Hindlimb muscle (tissue), 1 donor: ENCODE measurements around the gene NELFCD. TPM values are rescaled to one million over a fixed set of nuclear protein-coding genes. Genes with fewer than 3 reads are reported as not detected.

ENCODE experiments used
- DNase-seq: peaks from one replicate; pipeline ENCODE4 v3.0.0-alpha.2; 2013
- polyA plus RNA-seq: library from polyadenylated mRNA; unstranded; fragments of 120-200 nt; gene quantifications from one replicate; pipeline ENCODE4 v1.2.1, GENCODE V29; 2013; ENCODE audit not compliant: insufficient read length

Gene NELFCD
- polyA plus RNA-seq, 1 donor: 61.0 TPM

DNA sequence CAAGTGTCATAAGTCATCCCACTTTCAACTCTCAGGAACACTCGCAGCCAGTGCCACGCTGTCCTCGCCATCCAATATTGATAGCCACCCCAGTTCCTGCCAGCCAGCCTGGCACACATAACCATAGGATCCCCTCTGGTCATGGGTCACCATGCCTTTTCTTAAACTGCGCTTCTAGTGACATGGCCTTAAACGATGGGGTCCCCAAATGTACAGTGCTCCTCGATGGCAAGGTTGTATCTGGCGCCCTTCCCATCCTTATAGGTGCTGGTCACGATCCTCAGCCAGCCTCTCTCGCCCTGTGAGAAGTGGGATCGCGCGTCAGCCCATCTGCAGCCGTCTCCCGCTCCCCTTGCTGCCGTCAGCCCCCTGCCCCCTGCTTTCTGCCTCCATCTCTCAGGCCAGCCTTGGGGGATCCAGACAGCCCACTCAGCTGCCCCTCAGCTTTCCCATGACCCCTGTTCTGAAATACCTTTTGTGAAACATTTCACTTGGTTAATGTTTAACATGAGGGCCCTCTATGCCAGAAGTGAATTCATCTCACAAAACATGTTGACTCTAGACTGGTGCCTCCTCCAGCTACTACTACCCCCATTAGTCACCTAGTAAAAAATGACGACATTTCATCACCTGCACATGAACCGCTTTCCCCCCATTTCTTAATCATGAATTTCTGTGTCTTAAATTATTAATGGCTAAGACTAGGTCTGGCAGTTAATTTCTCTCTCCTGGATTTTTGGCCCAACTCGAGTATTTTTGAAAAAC is 14.6 kb downstream of the NELFCD start:
- DNase-seq: no peak

DNA sequence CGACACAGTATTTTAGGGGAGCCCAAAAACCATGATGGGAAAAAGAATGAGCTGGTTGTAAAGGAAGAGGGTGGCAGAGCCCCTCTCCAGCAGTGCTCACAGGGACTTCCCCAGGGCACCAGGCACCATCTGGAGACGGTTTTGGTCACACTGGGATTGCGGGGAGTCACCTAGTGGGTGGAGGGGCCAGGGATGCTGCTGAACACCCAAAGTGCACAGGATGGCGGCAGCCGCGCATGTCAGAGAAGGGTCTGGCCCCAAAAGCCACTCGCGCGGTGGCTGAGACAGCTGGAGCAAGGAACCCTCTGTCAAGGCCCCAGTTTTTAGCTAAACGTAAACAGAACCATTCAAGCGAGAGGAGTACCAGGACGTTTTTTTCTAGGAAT is 15.2 kb downstream of the NELFCD start:
- DNase-seq: no peak

DNA sequence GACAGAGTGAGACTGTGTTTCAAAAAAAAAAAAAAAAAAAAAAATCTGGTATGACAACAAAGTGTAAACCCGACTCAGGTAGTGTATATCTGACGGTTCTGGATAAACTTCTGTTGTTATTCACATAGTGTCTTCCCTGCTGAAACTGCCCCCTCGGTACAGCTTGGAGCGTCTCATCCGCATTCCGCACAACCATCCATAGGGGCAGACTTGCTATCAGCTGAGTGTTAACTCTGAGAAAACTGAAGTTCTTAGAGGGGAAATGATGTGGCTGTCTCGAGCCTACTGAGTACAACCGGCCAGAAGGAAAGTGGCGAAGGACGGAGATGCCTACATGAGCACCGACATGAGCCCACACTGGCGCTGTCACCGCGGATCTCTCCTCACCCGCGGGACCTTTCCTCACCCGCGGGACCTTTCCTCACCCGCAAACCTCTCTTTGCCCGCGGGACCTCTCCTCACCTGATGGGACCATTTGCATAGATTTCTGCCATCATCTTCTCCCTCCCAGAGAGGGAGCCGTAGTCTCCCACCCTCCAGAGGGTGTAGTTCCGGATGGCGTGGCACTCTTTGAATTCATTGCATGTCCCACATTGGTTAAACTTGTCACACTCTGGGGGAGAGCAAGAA is 16.2 kb downstream of the NELFCD start:
- DNase-seq: no peak

DNA sequence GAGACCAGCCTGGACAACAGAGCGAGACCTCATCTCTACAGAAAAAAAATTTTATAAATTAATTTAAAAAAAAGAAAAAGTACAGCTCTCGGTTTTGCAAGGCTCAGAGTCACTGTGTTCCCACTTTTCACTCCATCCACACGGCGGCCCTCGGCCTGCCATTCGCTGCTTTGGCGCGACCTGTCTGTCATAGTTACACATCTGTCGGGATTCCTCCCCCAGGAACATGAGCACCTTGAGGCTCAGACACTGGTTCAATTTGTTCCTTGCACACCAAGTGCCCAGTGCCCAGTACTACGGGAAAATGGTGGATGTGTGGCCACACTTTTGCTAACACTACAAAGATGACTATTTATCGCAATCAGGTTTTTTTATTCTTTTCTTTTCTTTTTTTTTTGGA is 17.6 kb downstream of the NELFCD start:
- no peak for DNase-seq

DNA sequence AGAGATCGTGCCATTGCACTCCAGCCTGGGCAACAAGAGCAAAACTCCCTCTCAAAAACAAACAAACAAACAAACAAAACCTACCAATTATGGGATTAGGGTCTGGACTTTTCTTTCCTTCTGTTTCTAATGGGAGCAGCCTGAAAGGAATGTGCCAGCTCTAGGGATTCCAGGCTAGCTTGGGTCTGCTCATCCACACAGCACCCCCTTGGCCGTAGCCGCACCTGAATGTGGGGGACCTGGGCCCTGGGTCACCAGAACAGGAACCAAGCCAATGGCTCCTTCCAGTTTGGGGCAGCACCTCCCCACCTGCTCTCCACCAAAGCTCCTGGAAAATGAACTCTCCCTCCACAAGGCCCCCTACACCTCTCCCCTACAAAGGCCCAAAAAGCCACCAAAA is 19.3 kb downstream of the NELFCD start:
- DNase-seq: no peak

DNA sequence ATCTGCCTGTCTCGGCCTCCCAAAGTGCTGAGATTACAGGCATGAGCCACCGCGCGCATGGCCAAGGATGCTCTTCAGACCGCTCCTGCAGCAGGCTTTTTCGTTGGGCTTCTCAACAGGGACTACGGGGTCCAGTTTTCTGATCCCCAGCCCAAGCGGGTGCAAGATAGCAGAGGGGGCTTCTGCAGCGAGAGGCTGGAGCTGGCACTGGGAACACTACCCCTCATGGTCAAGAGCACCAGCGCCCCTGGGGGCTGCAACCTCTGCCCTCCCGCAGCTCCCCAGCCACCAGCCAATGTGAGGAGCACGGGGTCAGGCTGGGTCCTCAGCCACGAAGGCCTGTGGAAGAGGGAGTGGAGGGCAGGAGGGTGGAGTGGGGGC is 20.0 kb downstream of the NELFCD start:
- no peak for DNase-seq

DNA sequence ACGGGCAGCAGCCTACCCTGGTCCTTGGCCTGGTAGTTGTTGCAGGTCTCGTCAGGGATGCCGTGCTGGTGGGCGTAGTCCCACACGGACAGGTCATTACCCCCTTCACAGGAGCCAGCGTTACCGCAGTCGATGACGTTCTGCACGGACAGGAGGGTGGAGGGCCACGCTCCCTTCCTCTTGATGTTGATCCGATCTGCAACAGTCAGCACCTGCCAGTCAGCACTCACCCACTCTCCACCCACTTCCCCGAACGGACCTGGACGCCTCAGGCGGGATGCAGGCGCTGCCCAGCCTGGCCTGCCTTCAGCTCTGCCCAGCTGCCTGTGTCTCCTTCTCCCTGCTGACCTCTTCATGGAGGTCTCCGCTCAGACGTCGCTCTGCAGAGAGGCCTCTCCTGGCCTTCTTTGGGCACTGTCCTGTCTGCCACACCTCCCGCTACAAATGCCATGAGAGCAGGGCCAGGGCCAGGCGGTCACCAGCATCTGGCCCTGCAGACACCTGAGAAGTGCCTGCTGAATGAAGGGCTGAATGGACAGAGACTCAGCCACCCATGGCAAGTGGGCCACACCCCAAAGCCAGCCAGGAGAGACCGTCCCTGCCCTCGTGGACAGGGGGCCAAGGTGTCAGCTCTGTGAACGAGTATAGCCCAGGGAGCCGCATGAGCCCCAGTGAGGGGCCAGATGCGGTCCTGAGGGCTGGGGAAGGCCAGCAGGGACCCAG is 20.6 kb downstream of the NELFCD start:
- DNase-seq: no peak

DNA sequence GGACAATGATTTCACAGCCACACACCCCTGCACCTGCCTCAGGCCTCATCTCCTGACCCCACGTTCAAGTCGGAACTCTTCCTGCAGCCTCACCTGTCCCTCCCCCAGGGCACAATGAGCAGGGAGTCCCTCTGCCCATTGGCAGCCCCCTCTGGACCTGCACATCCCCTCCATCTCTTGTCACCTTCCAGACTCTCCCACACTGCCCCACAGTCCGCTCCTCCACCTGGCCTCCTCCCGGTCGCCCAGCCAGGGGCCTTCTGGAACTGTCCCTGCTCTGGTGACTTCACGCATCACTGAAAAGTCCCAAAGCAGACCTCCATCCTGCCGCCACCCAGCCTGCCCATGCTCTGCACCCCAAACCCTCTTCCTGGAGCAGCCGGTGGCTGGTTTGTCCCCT is 21.3 kb downstream of the NELFCD start:
- DNase-seq: no peak

DNA sequence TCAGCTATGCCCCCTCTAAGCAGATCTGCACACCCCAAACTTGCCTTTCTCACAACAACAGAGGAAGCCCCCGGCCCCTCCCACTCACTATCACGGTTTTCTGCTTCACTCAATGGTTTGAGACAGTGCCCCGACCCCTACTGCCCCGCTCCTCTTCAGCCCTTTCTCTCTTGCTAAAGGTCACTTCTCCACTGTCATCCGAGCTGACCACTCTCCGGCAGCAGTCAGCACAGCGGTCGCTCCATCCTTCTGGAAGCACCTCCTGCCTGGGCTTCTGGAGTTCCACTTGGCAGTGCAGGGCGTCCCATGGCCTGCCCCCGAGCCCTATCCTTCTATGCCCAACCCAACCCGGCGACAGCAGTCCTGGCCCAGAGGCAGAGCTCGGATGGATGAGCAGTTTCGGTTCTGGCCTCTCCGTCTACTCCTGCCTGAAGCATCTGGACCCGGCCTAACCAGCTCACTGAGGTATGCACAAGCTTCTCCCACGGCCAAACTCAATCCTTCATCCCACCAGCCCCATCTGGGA is 21.9 kb downstream of the NELFCD start:
- no peak for DNase-seq

DNA sequence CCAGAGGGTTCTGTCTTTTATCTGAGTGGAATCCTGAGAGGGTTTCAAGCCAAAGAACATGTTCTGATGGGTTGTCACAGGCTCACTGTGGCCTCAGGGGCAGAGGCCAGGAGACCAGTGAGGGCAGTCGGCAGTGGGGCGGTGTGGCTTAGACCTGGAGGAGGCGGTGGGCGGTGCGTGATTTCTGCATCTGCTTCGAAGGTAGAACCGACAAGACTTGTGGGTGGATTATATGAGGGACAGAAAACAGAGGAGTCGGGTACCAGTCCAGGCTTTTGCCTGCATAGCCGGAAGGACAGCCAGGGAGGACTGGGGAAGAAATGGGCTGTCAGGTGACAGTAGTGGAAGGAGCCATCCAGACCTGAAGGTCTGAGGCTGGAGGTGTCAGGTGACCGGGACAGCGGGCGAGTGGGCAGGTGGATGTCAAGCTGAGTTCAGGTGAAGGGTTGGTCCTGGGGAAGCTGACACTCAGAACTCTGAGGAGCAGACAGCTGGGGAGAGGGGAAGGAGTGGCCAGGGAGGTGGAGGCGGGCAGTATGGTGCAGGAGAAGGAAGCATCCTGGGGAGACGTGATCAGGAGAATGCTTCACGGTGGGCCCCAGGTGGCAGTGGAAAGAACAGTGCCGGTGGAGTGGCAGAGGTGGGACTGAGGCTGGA is 22.9 kb downstream of the NELFCD start:
- no peak for DNase-seq

DNA sequence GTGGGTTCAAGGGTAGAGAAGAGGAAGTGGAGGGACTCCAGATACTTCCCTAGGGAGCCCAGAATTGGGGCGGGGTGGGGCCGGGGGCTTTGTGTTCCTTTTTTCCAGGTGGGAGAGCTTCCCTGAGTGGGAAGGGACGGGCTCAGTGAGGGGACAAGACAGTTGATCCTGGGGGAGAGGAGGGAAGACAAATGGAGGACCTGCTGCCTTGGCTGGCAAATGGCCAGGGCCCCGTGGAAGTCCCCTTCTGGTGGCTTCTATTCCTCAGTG is 23.4 kb downstream of the NELFCD start:
- DNase-seq: no peak

DNA sequence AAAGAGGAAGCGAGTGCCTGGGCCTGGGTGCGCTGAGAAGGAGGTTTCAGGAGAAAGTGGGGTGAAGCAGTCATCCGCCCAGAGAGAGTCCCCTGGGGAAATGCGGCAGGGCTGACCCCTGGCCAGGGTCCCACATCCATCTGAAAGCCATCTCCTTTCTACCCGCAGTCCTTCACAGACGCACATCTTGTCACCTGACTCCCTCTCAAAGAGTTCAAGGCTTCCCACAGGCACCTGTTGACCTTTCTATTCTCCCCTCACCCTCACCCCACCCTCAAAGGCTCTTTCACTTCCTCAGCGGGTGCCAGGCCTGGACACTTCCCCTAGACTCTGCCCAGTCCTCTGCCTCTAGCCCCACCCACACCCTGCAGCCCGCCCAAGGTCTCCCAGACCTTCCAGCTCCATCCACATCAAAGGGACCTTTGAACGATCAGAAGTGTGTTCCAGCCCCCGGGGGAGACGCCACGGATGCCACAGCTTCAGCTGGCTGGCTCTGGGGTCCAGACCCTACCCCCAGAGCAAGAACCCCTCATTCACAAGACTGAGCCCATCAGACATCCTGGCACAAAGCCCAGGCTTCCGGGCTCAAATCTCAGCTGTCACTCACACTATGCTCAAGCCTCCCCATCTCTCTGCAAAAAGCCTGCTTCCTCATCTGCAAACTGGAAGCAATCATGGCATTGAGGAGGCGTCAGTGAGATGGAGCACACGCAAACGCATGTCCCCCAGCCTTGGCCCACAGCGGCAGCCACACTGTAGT is 23.9 kb downstream of the NELFCD start:
- peak; percentile 34 for DNase-seq

DNA sequence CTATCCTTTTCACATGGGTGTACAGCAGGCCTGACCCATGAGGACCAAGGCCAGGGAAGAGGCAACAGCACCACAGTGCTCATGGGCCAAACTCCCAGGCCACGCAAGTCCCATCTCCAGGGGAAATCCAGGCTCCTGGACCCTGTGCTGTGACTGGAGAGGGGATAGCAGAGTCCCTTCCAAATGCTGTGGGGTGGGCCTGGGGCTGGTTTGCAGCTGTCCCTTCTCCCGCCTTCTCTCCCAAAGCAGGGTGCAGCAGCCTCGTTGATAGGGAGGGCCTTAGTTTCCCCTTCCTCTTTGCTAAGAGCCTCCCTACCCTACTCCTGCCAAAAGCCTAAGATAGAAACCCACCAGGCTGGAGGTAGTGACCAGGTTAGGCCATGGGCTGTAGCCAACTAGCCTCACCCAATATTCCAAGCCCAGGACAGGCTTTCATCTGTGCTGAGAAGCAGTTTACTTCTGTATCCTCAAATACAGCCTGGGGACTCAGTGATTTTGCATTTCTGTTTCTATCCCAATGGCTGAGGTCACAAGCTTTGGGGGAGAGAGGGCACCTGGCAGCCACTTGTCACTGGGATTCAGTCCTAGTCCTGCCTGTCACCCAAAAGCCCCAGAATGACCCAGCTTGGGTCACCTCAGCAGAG is 24.6 kb downstream of the NELFCD start:
- no peak for DNase-seq

DNA sequence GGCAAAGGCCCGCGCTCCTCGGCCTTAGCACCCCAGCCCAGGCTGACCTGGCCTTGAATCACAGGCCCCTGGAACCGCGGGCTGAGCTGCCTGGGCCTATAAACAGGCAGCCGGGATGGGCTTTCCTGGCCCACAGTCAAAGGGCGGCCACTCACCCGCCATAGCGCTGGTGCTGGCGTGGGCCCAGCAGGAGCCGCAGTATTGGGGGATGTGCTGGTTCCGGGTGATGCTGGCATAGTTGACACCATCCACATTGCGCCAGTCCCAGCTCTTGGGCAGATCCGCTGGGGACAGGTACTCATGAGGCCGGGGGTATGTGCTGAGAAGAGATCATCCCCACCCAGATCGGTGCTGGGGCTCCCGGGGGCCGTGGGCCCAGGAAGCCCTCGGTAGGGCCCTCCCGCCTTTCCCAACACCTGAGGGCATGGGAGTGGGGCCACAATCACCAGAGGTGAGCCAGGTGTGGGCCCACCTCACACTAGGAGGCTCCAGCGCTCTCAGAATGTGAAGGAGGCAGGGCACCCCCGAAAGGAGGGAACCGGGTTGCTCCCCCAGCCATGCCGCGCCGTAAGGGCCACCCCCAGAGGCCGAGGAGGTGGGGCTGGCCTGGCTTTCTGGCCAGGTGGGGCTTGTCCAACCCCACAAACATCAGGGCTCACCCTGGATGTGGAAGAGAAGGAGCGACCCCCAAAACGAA is 25.3 kb downstream of the NELFCD start:
- no peak for DNase-seq

DNA sequence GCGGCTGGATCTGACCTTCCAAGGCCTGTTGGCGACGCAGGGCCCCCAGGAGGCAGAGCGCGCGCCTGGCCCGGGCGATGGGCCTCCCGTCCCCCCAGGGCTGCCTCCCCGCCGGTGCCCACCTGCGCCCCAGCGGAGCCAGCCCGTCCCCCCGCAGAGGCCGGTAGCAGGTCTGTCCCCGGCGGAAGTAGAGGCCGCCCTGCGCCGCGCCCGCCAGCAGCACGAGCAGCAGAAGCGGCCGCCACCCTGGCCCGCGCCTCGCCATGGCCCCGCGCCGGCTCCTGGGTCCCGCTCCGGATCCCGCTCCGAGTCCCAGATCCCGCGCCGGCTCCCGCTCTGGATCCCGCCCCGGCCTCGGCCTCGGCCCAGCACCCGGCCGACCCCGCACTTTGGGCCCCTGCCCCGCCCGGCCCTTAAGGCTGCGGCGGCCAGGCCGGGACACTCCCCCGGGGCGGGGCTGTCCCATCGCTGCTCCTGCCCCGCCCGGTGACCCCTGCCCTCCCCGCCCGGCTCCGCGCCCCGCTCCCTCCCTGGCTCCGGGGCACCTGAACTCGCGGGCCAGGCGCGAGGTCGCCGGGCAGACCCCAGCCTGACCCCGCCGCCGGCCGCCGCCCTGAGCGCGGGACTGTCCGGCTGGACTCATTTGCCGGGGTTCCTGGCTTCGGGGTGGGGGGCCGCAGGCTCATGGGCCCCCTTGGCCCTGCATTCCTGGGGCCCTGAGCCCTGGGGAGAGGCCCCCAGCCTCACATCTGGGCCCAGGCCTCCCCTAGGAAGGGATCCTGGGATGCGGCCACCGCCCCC is 26.0 kb downstream of the NELFCD start, which contains the start of gene CTSZ:
TSS of gene CTSZ (minus strand) at position 391 of the 801 bp plus-strand sequence. CDS start at position 265, 126 bp downstream.
- peak; percentile 70 for DNase-seq

DNA sequence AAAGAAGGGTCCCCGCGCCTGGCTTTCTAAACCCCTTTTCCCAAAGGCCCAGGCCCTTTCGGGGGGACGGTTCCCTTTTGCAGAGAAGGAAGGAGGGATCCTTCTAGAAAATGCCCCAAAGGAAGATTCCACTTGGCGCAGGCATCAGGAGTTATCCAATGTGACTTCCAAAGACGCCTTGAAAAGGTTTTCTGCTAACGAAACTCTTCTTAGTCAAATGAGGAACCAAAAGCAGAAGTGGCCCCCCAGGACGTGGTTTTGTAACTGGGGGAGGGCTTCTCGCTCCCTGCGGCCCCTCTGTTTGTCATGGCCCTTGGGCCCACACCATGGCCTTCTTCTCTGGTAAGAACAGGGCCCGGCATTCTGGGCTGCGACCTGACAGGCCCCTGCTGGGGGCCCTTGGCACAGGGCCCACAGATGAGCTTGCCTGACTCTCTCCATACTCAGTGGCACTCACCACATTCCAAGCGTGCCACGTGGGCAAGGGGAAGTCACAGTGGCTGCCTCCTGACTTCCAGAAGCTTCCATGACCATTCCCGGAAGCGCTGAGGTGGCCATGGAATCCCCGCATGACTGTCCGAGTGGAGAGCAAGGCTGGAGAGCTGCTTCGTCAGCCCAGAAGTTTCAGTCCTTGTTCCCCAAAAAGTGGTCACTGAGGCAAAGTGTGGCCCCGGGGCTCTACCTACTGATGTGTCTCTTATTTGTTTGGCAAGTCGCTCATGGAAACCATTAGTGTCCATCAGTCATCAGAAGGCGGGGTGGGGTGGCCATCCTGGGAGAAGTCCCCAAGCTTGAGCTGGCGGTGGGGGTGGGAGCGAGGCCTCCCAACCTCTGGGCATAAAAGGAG is 26.8 kb downstream of the NELFCD start:
- peak; percentile 36 for DNase-seq

DNA sequence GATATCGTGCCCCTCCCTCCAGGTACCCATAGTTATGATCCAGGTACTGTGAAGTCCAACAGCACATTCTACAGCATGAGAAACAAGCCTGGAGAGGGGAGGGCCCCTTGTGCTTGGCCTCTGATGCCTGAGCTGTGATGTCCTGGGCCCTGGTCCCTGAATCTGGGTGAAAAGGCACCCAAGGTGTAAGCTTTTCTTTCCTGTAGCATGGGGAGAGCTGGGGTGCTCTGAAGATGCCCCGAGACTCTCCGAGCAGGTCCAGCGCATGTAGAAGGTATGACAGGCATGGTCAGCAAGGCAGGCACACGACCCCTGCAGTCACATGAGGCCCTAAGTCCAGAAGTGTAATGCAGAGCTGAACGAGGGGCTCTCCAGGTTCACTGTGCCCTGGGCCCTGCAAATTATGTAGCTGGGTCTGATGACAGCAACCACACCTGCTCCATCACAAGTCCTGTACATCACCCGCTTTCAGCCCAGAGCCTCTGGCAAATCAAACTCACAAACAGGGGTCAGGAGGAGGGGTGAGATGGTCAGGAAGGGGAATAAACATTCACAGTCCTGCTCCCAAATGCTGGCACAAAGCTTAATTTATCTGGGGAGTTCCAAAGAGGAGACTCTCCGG is 27.8 kb downstream of the NELFCD start:
- DNase-seq: no peak

DNA sequence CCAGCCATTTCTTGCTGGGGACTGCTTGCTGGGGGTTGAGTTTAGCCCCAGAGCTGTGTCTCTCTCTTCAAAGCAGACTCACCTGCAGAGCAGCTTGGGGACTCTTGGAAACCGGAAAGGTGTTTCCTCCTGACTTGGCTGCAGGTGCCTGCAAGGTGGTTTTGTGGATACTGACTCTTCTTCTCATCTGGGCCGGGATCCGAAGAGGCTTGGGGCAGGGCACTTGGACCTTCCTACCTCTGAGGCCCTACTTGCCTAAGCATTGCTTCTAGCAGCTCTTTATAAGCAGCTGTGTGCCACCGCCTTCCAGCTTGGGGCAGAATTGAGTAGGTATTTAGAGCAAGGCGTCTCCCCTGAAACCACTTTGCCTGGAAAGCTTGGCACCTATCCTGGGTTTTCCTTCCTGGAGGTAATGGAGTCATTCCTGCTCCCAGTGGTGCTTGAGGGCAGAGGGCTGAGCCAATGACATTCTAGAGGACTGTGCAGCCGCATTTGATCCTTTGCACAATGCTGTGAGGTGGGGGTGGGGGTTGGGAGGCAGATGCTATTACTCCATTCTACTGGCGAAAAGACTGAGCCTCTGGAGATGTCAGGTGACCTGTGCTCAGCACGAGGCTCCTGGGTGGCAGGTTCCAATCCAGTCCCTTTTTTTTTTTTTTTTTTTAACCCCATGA is 29.4 kb downstream of the NELFCD start:
- no peak for DNase-seq
